Measurements from ENCODE around the gene SHD. TPM values are rescaled to one million over a fixed set of nuclear protein-coding genes. Genes with fewer than 3 reads are reported as not detected.

The SHD gene
- total and polyA plus RNA-seq, 2 of the 13 experiments (the other 11 are each of a cell fraction or from before 2014, with no cell fraction given) = 0.11 to 0.20 TPM

- ATAC-seq (no peak), FAIRE-seq (no peak), DNase-seq (ENCODE audit: low spot score) (no peak)
- no TSS peak for BruUV-seq (replicated peaks)
- Histone ChIP-seq H3K9ac (ENCODE audit: insufficient read depth, low read depth, low read length) (no peak overlapping the region), H2AFZ (ENCODE audit: low read length) (no peak overlapping the region), H3K27ac (ENCODE audit: extremely low read length, insufficient read depth, low read length) (no peak overlapping the region), H4K20me1 (ENCODE audit: insufficient read depth, low read length) (no peaks in the 10 kb centered on the region), H3K4me1 (ENCODE audit: insufficient read depth, low read length) (peaks cover 7% of the 10 kb centered on the region), H3K4me3 (replicated peaks in 1 of 3; ENCODE audit: insufficient read depth in 1 of 3, low read depth in 2 of 3, low read length in 3 of 3) (no peak overlapping the region), H3K36me3 (replicated peaks in 1 of 2; ENCODE audit: control insufficient read depth in 1 of 2, insufficient read depth in 2 of 2, low read length in 2 of 2) (no peaks in the 10 kb centered on the region), H3K9me3 (ENCODE audit: low read length) (peaks cover 14% of the 10 kb centered on the region), H3K4me2 (ENCODE audit: low read depth, low read length) (no peak overlapping the region), H3K27me3 (ENCODE audit: control insufficient read depth in 1 of 2, insufficient read depth in 2 of 2, low read length in 2 of 2) (no peaks in the 10 kb centered on the region; a peak in 1 of 5 replicates), H3K79me2 (ENCODE audit: insufficient read depth, low read length) (no peaks in the 10 kb centered on the region)
- ChIA-PET POLR2A (no interaction called here), CTCF (ENCODE audit: low intra/inter-chr PET ratio, low total read pairs) (no interaction called here)
- intact Hi-C loops (cut with micrococcal nuclease; ENCODE audit: unreplicated experiment) = no loop called here
- WGBS (ENCODE audit: low lambda C conversion rate) = 67% methylated on average over 5 of the region's 5 CpGs
- in situ Hi-C loops (cut with HindIII; ENCODE audit: extremely low pct_ligation_motif_present, low pct_unique_long_range_greater_than_20kb) = no loop called here
- TF ChIP-seq ZNF280D (CRISPR knock-in tag; IDR thresholded peaks at IDR 0.05) (0 out of 2 replicates have a peak, but pooled peaks have one; percentile 41), ZMYM2 (CRISPR knock-in tag; IDR thresholded peaks at IDR 0.05) (no peak), KAT8 (CRISPR knock-in tag; IDR thresholded peaks at IDR 0.05) (no peak), FOXK1 (CRISPR knock-in tag; IDR thresholded peaks at IDR 0.05; ENCODE audit: borderline replicate concordance, low read depth) (no peak), FOSL2 (CRISPR knock-in tag; IDR thresholded peaks at IDR 0.05) (no peak), ZNF496 (CRISPR knock-in tag; IDR thresholded peaks at IDR 0.05; ENCODE audit: insufficient replicate concordance) (no peak), ZHX2 (IDR thresholded peaks at IDR 0.05; ENCODE audit: low read depth) (no peak), ZHX2 (CRISPR knock-in tag; IDR thresholded peaks at IDR 0.05; ENCODE audit: borderline replicate concordance) (no peak), MTERF4 (CRISPR knock-in tag; IDR thresholded peaks at IDR 0.05) (no peak), ZNF414 (CRISPR knock-in tag; IDR thresholded peaks at IDR 0.05) (no peak)
Measured at GRCh38 chr19:4241824-4242430, 37.1 kb upstream of the SHD start.
